Measurements from ENCODE around the gene ORC4. TPM values are rescaled to one million over a fixed set of nuclear protein-coding genes. Genes with fewer than 3 reads are reported as not detected.
"Not testable (repeated sequence)": the region's sequence is repeated elsewhere in the genome, so short reads cannot be mapped to it uniquely, and the experiment has no call there.

Gene ORC4
- total RNA-seq, 2 experiments from 2014 or later = 35.9 to 38.8 TPM

DNA sequence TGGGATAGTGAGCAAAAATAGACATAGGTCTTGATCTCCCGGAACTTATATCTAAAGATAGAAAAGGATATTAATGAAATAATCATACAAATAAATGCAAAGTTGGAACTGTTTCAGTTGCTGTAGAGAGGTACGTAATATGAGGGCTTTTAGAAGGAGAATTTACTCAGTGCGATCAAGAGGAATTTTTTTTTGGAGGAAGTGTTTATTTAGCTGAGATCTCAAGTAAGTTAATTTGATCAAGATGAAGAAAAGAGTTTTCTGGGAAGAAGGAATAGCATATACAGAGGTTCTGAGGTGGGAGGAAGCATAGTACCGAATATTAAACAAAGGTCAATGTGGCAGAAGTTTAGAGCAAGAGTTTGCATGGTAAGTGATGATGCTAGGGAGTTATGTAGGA lies 11.7 kb upstream of the ORC4 start:
- H3K4me3 Mint-ChIP-seq = no peak overlapping the region
- CTCF ChIA-PET = no interaction called here
- intact Hi-C loops (cut with micrococcal nuclease) = no loop called here
- H3K4me1 Mint-ChIP-seq (ENCODE audit: low read depth) = peaks cover 12% of the 10 kb centered on the region
- no peaks in the 10 kb centered on the region for H3K9me3 Mint-ChIP-seq
- H3K27me3 Mint-ChIP-seq (ENCODE audit: low read depth) = no peaks in the 10 kb centered on the region
- peaks cover 2% of the 10 kb centered on the region for H3K36me3 Mint-ChIP-seq (ENCODE audit: low read depth)
- DNase-seq = no peak
- no peak overlapping the region for H3K27ac Mint-ChIP-seq

DNA sequence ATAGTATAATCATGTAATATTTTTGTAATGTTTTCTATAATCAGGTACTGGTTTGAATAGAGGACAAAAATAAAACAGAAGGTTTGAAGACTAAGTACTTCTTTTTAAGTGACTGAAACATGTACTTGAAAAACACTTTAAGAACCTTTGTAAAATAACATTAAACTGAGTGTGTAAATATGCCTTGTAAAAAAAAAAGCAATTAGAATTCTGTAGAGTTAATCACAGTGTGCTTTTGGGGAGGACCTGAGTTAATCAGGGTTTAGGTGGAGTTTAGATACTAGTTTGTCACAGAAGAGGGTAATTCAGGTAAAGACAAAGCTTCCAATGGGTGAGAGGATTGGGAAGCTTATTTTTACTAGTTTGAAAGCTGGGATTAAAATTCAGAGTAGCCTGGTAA lies 10.6 kb upstream of the ORC4 start:
- no peaks in the 10 kb centered on the region for H3K27me3 Mint-ChIP-seq (ENCODE audit: low read depth)
- no peak for DNase-seq
- peaks cover 2% of the 10 kb centered on the region for H3K36me3 Mint-ChIP-seq (ENCODE audit: low read depth)
- H3K27ac Mint-ChIP-seq = no peak overlapping the region
- no peak overlapping the region for H3K4me3 Mint-ChIP-seq
- H3K4me1 Mint-ChIP-seq (ENCODE audit: low read depth) = peaks cover 13% of the 10 kb centered on the region
- CTCF ChIA-PET = interaction anchor here (0.7 kb wide), 1 partner anchor 89 kb away, joined by 4 read pairs; no protein-coding TSS in a partner anchor
- intact Hi-C loops (cut with micrococcal nuclease) = no loop called here
- H3K9me3 Mint-ChIP-seq = no peaks in the 10 kb centered on the region

DNA sequence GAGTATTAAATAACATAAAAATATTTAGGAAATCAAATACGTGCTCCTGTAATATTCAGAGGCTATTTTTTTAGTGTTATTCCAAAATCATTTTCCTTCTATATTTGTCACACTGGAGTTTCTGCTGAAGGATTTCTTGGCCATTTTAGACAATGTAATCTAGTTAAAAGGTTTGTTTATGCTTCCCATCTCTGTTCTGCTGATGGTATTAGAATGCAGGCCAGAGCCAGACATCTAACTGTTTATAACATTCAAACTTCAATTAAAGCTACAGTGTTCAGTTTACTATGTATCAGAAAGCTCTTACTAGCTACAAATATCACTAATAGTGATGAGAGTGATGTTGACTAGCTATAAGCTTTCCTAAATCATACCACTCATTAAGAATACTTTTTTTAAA lies 8.2 kb upstream of the ORC4 start:
- no peaks in the 10 kb centered on the region for H3K27me3 Mint-ChIP-seq (ENCODE audit: low read depth)
- no peak for DNase-seq

DNA sequence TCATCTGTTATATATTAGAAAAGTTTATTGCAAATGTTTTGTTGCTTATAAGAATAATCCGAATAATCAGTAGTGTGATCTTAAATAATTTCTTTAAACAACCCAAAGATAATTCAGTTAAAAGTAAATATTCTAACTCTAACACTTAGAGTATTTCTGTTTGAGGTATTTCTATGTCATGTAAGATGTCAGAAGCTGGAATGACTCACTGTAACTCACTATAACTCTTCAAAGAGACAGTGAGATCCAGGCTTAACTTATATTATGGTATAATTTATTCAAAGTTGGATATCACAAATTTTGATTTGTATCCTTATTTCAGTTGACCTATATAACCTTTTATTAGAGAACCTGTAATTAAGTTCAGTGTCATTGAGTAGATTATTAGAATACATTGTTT lies 7.3 kb upstream of the ORC4 start:
- Mint-ChIP-seq H3K36me3 (ENCODE audit: low read depth) (no peaks in the 10 kb centered on the region), H3K27me3 (ENCODE audit: low read depth) (no peaks in the 10 kb centered on the region), H3K27ac (no peak overlapping the region), H3K4me1 (ENCODE audit: low read depth) (peaks cover 31% of the 10 kb centered on the region), H3K9me3 (no peaks in the 10 kb centered on the region), H3K4me3 (no peak overlapping the region)
- no peak for DNase-seq
- intact Hi-C loops (cut with micrococcal nuclease) = no loop called here
- CTCF ChIA-PET = interaction anchor here (0.6 kb wide), 1 partner anchor 82 kb away, joined by 7 read pairs; no protein-coding TSS in a partner anchor

More for the DNA sequence above, 8.2 kb upstream of the ORC4 start:
- no peak overlapping the region for H3K27ac Mint-ChIP-seq
- CTCF ChIA-PET = interaction anchor here (1.4 kb wide), 2 partner anchors 11 to 480 kb away, joined by 3 read pairs; no protein-coding TSS in a partner anchor
- no peak overlapping the region for H3K4me3 Mint-ChIP-seq
- H3K36me3 Mint-ChIP-seq (ENCODE audit: low read depth) = no peaks in the 10 kb centered on the region
- peaks cover 24% of the 10 kb centered on the region for H3K4me1 Mint-ChIP-seq (ENCODE audit: low read depth)
- no peaks in the 10 kb centered on the region for H3K9me3 Mint-ChIP-seq
- intact Hi-C loops (cut with micrococcal nuclease) = no loop called here

DNA sequence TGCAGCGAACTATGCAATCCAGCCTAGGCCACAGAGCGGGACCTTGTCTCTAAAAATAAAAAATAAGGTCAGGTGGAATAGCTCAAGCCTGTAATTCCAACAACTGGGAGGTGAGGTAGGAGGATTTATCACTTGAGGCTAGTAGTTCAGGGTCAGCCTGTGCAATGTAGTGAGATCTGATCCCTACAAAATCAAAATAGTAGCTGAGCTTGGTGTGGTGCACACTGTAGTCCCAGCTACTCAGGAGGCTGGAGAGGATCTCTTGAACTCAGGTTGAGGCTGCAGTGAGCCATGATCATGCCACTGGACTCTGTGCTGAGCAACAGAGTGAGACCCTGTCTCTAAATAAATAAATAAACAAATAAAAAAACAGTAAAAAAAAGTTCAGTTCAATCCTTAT lies 6.0 kb upstream of the ORC4 start:
- no peaks in the 10 kb centered on the region for H3K27me3 Mint-ChIP-seq (ENCODE audit: low read depth)
- peaks cover 1% of the 10 kb centered on the region for H3K36me3 Mint-ChIP-seq (ENCODE audit: low read depth)
- CTCF ChIA-PET = no interaction called here
- intact Hi-C loops (cut with micrococcal nuclease) = no loop called here
- no peak for DNase-seq
- H3K4me1 Mint-ChIP-seq (ENCODE audit: low read depth) = peaks cover 32% of the 10 kb centered on the region
- H3K4me3 Mint-ChIP-seq = no peak overlapping the region
- H3K27ac Mint-ChIP-seq = no peak overlapping the region
- H3K9me3 Mint-ChIP-seq = no peaks in the 10 kb centered on the region

DNA sequence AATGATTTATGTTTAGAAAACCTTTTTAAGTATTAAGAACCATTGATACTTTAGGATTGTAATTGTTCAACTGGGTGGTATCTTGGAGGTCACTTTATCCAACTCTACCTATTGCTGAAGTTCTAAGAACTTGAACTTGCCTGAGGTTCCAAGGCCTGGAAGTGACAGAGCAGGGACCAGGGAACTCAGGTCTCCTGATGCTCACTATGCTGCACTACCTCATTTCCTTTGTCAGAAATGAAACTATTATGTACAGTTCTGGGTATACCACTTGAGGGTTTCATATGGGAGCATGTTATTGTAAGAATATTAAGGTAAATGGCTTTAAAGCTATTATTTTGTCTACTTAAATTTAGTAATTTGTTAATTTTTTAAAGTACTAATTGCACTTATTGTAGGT lies 3.3 kb upstream of the ORC4 start:
- intact Hi-C loops (cut with micrococcal nuclease) = loop anchor here (5.0 kb wide), 1 partner anchor 392 kb away; no protein-coding TSS in a partner anchor
- H3K4me1 Mint-ChIP-seq (ENCODE audit: low read depth) = peaks cover 35% of the 10 kb centered on the region
- no peaks in the 10 kb centered on the region for H3K9me3 Mint-ChIP-seq
- H3K27ac Mint-ChIP-seq = peak overlapping the region; percentile 96
- CTCF ChIA-PET = interaction anchor here (1.5 to 1.6 kb wide), 2 partner anchors 34 to 485 kb away, joined by 3 read pairs; no protein-coding TSS in a partner anchor
- peak; percentile 30 for DNase-seq
- H3K36me3 Mint-ChIP-seq (ENCODE audit: low read depth) = peaks cover 3% of the 10 kb centered on the region
- peak overlapping the region; percentile 49 for H3K4me3 Mint-ChIP-seq
- no peaks in the 10 kb centered on the region for H3K27me3 Mint-ChIP-seq (ENCODE audit: low read depth)

DNA sequence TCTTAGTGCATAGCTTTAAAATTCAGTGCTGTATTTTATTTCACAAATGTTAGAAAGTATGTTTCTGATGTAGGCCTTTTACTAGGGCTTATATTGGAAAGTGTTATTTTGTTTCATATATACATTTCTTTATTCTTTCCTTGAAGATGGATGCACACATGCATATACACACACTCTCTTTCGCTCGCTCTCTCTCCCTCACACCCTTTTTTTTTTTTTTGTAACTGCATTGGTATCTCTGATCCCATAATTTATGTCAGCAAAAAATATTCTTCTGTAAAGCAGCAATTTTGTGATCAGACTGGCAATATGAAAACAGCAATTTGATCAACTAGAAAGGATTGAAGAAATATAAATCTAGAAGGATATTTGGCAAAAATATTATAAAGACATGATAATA lies 2.3 kb upstream of the ORC4 start:
- H3K27me3 Mint-ChIP-seq (ENCODE audit: low read depth) = no peaks in the 10 kb centered on the region
- CTCF ChIA-PET = no interaction called here
- H3K4me1 Mint-ChIP-seq (ENCODE audit: low read depth) = peaks cover 39% of the 10 kb centered on the region

DNA sequence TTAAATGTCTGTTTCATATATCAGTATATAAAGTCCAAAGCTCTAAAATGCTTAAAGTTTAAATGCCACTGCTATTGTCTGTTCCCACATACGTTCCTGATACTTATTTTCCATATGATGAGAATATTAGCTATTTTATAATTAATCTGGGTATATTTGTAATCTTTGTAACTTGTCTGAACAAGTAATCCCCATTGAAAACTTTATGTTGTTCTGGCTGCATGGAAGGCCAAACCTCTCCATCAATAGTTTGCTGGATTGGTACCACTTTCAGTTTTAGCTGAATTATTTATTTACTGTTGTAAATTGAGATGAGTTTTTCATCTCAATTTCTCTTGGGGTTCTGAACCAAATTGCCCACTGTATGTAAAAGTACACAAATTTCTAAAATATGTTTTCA lies 1.8 kb upstream of the ORC4 start:
- DNase-seq = no peak
- peaks cover 41% of the 10 kb centered on the region for H3K4me1 Mint-ChIP-seq (ENCODE audit: low read depth)
- peak overlapping the region; percentile 96 for H3K27ac Mint-ChIP-seq
- H3K27me3 Mint-ChIP-seq (ENCODE audit: low read depth) = no peaks in the 10 kb centered on the region
- H3K9me3 Mint-ChIP-seq = no peaks in the 10 kb centered on the region
- H3K36me3 Mint-ChIP-seq (ENCODE audit: low read depth) = peaks cover 3% of the 10 kb centered on the region
- CTCF ChIA-PET = no interaction called here
- intact Hi-C loops (cut with micrococcal nuclease) = loop anchor here (5.0 kb wide), 1 partner anchor 390 kb away; no protein-coding TSS in a partner anchor
- peak overlapping the region; percentile 100 for H3K4me3 Mint-ChIP-seq

More for the DNA sequence above, 2.3 kb upstream of the ORC4 start:
- peaks cover 3% of the 10 kb centered on the region for H3K36me3 Mint-ChIP-seq (ENCODE audit: low read depth)
- peak overlapping the region; percentile 96 for H3K27ac Mint-ChIP-seq
- DNase-seq = no peak
- H3K4me3 Mint-ChIP-seq = peak overlapping the region; percentile 58
- intact Hi-C loops (cut with micrococcal nuclease) = loop anchor here (5.0 kb wide), 1 partner anchor 391 kb away; no protein-coding TSS in a partner anchor
- no peaks in the 10 kb centered on the region for H3K9me3 Mint-ChIP-seq

DNA sequence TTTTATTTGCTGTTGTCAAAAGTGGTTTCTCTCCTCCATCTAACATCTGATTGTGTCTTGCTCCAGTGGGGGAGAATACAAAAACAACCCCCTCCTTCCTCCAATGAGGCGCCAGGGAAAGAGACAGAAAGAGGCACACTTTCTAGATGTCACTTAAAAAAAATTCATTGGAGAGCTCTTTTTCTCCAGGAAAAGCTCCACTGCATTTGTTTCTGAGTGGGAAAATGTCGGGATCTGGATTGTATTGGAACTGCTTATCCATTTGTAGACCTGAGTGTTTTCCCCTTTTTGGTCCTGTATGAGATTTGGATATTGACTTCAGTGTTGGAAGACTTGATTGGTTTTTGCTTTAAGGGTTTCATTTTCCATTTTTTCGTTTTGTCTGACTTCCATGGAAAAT lies 1.3 kb upstream of the ORC4 start:
- CTCF ChIA-PET = no interaction called here
- Mint-ChIP-seq H3K4me1 (ENCODE audit: low read depth) (peaks cover 42% of the 10 kb centered on the region), H3K27ac (peak overlapping the region; percentile 96), H3K36me3 (ENCODE audit: low read depth) (peaks cover 3% of the 10 kb centered on the region), H3K27me3 (ENCODE audit: low read depth) (no peaks in the 10 kb centered on the region), H3K4me3 (peak overlapping the region; percentile 100), H3K9me3 (no peaks in the 10 kb centered on the region)
- intact Hi-C loops (cut with micrococcal nuclease) = loop anchor here (1.0 to 5.0 kb wide), 4 partner anchors 178 to 1565 kb away; partner anchors contain the start of gene MMADHC
- no peak for DNase-seq

DNA sequence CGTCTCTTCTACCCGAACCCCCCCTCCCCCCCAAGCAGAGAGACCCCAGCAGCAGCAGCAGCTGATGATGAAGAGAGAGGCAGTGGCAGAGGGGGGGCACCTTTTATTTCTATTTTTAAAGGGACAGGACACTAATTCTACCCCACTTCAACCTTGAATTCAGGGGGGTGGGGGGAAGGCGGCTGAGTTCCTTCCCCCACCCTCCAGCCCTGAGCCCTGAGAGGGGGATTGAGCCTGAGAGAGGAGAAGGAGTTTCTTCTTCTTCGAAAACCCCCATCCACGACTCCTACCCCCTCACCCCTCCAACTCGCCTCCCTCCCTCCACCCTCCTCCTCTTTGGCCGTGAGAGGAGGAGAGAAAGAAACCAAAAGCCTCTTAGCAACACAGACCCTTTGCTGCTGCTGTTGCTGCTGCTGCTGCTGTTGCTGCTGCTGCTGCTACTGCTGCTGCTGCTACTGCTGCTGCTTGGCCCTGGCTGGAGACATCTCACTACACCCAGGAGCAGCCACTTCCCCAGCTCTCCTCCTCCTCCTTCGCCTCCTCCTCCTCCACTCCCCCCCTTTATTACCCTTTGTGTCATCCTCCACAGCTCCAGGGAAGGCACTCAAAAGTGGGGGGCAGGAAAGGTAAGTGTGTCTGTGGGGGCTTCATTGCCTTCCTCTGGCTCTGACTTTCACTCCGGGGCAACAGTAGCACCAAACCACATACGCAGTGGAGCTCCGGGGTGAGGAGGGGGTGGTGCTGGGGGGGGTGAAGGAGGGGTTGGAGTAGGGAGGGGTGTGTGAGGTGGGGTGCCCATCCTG lies 723 bp upstream of the ORC4 start, which contains the start of gene MBD5:
MBD5 (plus strand) TSS at position 33 of the 803 bp plus-strand sequence.
- H3K27me3 Mint-ChIP-seq (ENCODE audit: low read depth) = no peaks in the 10 kb centered on the region
- peaks cover 46% of the 10 kb centered on the region for H3K4me1 Mint-ChIP-seq (ENCODE audit: low read depth)
- peak within 1 kb of the TSS; percentile 100 for H3K4me3 Mint-ChIP-seq
- no peaks in the 10 kb centered on the region for H3K9me3 Mint-ChIP-seq
- peak; percentile 63 for DNase-seq
- intact Hi-C loops (cut with micrococcal nuclease) = loop anchor here (1.0 to 5.0 kb wide), 4 partner anchors 177 to 1566 kb away; partner anchors contain the start of gene MMADHC
- peak within 1 kb of the TSS; percentile 96 for H3K27ac Mint-ChIP-seq
- CTCF ChIA-PET = interaction anchor here (1.0 kb wide), 1 partner anchor 488 kb away, joined by 4 read pairs; no protein-coding TSS in a partner anchor
- H3K36me3 Mint-ChIP-seq (ENCODE audit: low read depth) = peaks cover 3% of the 10 kb centered on the region

DNA sequence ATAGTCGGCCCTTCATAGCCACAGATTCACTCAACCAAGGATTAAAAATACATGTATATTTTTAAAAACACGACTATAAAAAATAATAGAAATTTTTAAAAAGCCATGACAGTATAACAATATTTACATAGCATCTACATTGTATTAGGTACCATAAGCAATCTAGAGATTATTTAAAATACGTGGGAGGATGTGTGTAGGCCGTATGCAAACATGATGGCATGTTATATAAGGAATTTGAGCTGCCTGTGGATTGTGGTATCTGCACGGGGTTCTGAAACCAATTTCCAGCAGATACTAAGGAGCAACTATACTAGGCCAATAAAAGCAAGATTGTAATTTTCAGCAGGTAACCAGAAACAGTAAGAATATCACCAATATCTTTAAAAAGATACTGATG lies 5.9 kb downstream of the ORC4 start:
- H3K27ac Mint-ChIP-seq = no peak overlapping the region
- no peak for DNase-seq
- peaks cover 62% of the 10 kb centered on the region for H3K4me1 Mint-ChIP-seq (ENCODE audit: low read depth)
- no peaks in the 10 kb centered on the region for H3K9me3 Mint-ChIP-seq
- no peaks in the 10 kb centered on the region for H3K27me3 Mint-ChIP-seq (ENCODE audit: low read depth)
- H3K4me3 Mint-ChIP-seq = no peak overlapping the region
- intact Hi-C loops (cut with micrococcal nuclease) = no loop called here
- CTCF ChIA-PET = no interaction called here
- peaks cover 4% of the 10 kb centered on the region for H3K36me3 Mint-ChIP-seq (ENCODE audit: low read depth)

DNA sequence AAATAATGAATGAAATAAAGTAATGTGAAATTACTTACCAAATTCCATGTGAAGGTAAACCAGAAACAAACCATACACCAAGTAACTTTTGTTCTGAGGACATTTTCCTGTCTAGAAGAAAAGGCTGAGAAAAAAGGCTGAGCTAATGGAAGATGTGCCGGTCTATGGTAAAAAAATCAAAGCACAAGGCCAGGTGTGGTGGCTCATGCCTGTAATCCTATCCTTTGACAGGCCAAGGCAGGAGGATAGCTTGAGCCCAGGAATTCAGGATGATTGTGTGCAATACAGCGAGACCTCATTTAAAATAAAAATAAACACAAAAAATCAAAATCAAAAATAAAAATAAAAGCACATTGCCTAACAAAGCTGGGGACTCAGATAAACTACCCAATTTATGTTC lies 6.7 kb downstream of the ORC4 start:
- Mint-ChIP-seq H3K9me3 (peaks cover 1% of the 10 kb centered on the region), H3K27me3 (ENCODE audit: low read depth) (no peaks in the 10 kb centered on the region), H3K27ac (no peak overlapping the region), H3K4me1 (ENCODE audit: low read depth) (peaks cover 56% of the 10 kb centered on the region), H3K4me3 (no peak overlapping the region), H3K36me3 (ENCODE audit: low read depth) (peaks cover 4% of the 10 kb centered on the region)
- intact Hi-C loops (cut with micrococcal nuclease) = no loop called here
- CTCF ChIA-PET = no interaction called here
- no peak for DNase-seq

DNA sequence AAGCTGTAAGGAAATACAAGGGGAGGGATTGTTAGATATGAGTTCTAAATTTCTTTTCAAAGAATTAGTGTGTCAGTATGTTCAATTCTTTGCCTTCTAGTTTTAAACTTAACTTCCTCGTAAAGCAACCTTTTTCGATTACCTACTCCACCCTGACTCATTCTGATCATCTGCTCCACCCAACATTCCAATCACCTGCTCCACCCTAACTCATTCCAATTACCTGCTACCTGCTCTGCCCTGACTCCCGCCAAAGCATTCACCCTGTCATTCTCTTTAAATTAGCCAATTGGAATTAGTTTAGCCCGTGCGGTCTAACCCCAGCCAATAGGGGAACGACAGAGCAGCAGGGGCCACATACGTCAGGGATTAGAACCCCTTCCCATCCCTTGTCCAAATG lies 12.1 kb downstream of the ORC4 start:
- H3K36me3 Mint-ChIP-seq (ENCODE audit: low read depth) = peaks cover 24% of the 10 kb centered on the region
- peaks cover 42% of the 10 kb centered on the region for H3K4me1 Mint-ChIP-seq (ENCODE audit: low read depth)
- CTCF ChIA-PET; DNase-seq; H3K4me3 Mint-ChIP-seq; intact Hi-C loops (cut with micrococcal nuclease); H3K27me3 Mint-ChIP-seq (ENCODE audit: low read depth); H3K27ac Mint-ChIP-seq: not testable (repeated sequence)
- peaks cover 15% of the 10 kb centered on the region for H3K9me3 Mint-ChIP-seq

Data from activated naive CD4-positive, alpha-beta T cell treated with anti-CD3 and anti-CD28 coated beads for 36 hours (primary cell).